Measurements from ENCODE around the gene KRT20.
"Not testable (repeated sequence)": the region's sequence is repeated elsewhere in the genome, so short reads cannot be mapped to it uniquely, and the experiment has no call there.

- not testable (repeated sequence) for TF ChIP-seq CTCF, POLR2A (IDR thresholded peaks at IDR 0.05)
Observed at GRCh38 chr17:40858667-40859066, 26.4 kb downstream of the KRT20 start.

All from prostate gland (tissue), 2 donors.